IPS DF 6.9 (cell line): ENCODE data around the gene COL23A1.

Experiments
- DNase-seq: peaks from one replicate; pipeline ENCODE4 v3.0.0-alpha.2; 2013; ENCODE audit warnings: low read depth, low spot score
- H3K27ac ChIP-seq: one replicate; pipeline ENCODE4 v1.5.1; 2013; ENCODE audit warnings: low read length, control low read depth
- H3K27me3 ChIP-seq: 2 replicates; pipeline ENCODE4 v1.6.1; 2013; ENCODE audit warnings: mild to moderate bottlenecking, low read length; ENCODE audit not compliant: control insufficient read depth, insufficient read depth
- H3K36me3 ChIP-seq: 2 replicates; pipeline ENCODE4 v1.6.1; 2013; ENCODE audit warnings: low read length; ENCODE audit not compliant: control insufficient read depth, insufficient read depth
- H3K4me1 ChIP-seq: 2 replicates; pipeline ENCODE4 v1.6.1; 2013; ENCODE audit warnings: low read length; ENCODE audit not compliant: control insufficient read depth, insufficient read depth
- H3K4me3 ChIP-seq: 2 replicates; pipeline ENCODE4 v1.5.1; 2013; ENCODE audit warnings: mild to moderate bottlenecking, low read length
- H3K9me3 ChIP-seq: 2 replicates; pipeline ENCODE4 v1.6.1; 2013; ENCODE audit warnings: low read length, inconsistent platforms; ENCODE audit not compliant: control insufficient read depth, insufficient read depth
- whole genome bisulfite sequencing: extraction: QIAGEN DNeasy Blood & Tissue Kit; methylation state at CpG from one replicate; pipeline ENCODE4 v1.1.7; 2013; ENCODE audit warnings: mixed read lengths, missing lambda C conversion rate; ENCODE audit not compliant: insufficient read length, insufficient coverage; 5-methylcytosine and 5-hydroxymethylcytosine counted together

The COL23A1 gene

GRCh38 chr5:178238711-178239592, 351.2 kb downstream of the COL23A1 start:
- no peaks in the 10 kb centered on the region for H3K27me3 ChIP-seq
- no peak for DNase-seq
- no peaks in the 10 kb centered on the region for H3K9me3 ChIP-seq
- no peak overlapping the region for H3K27ac ChIP-seq
- WGBS: no CpG with 5 or more reads among the region's 17 CpGs
- no peaks in the 10 kb centered on the region for H3K36me3 ChIP-seq
- H3K4me3 ChIP-seq: no peak overlapping the region
- H3K4me1 ChIP-seq: 0 out of 2 replicates have a peak, but pooled peaks cover 3% of the 10 kb centered on the region

DNA sequence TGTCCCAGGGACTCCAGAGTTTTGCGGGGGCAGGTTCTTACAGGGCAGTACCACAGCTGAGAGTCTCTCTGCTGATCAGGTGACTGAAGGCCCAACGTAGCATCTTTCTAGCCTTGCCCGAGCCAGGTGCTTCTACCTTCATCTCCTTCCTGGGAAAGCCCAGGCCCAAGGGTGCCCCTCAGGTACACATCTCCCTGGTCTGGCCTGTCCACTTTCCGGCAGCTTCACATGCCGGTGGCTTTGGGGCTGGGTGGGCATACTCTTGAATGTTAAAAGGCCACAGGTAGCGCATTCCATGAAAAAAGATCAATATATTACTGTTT, 351.9 kb downstream of the COL23A1 start:
- Histone ChIP-seq H3K27me3 (no peaks in the 10 kb centered on the region), H3K9me3 (no peaks in the 10 kb centered on the region), H3K4me1 (0 out of 2 replicates have a peak, but pooled peaks cover 3% of the 10 kb centered on the region), H3K4me3 (no peak overlapping the region), H3K27ac (no peak overlapping the region), H3K36me3 (no peaks in the 10 kb centered on the region)
- no CpG with 5 or more reads among the region's 6 CpGs for WGBS
- DNase-seq: no peak

GRCh38 chr5:178237431-178238312, 352.5 kb downstream of the COL23A1 start:
- H3K27me3 ChIP-seq: no peaks in the 10 kb centered on the region
- H3K36me3 ChIP-seq: no peaks in the 10 kb centered on the region
- no peaks in the 10 kb centered on the region for H3K9me3 ChIP-seq
- 0 out of 2 replicates have a peak, but pooled peaks cover 3% of the 10 kb centered on the region for H3K4me1 ChIP-seq
- DNase-seq: no peak
- H3K27ac ChIP-seq: no peak overlapping the region
- no CpG with 5 or more reads among the region's 13 CpGs for WGBS
- H3K4me3 ChIP-seq: no peak overlapping the region

DNA sequence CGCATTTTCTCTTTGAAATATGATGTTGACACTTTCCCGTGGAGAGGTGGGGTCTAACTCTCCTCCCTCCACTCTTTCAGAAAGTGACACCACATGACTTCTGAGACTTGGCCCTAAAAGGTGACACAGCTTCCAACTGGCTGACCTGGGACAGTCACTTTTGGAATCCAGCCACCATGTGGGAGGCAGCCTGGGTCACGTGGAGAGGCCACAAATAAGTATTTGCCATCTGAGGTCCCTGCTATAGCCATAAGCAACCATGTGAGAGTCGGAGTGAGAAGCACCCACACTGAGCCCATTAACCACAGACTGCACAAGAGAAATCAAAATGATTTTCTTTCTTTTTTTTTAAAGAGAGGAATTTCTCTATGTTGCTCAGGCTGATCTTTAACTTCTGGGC, 353.5 kb downstream of the COL23A1 start:
- peaks cover 4% of the 10 kb centered on the region; the same call in 1 of the 2 replicates for H3K4me1 ChIP-seq

GRCh38 chr5:178236126-178236525, 354.1 kb downstream of the COL23A1 start:
- no peaks in the 10 kb centered on the region for H3K9me3 ChIP-seq
- no peak overlapping the region for H3K4me3 ChIP-seq
- no peak overlapping the region for H3K27ac ChIP-seq
- DNase-seq: no peak
- no peaks in the 10 kb centered on the region for H3K27me3 ChIP-seq
- H3K36me3 ChIP-seq: no peaks in the 10 kb centered on the region
- no CpG with 5 or more reads among the region's 9 CpGs for WGBS
- H3K4me1 ChIP-seq: peaks cover 5% of the 10 kb centered on the region; the same call in 1 of the 2 replicates

More for the DNA sequence above, 353.5 kb downstream of the COL23A1 start:
- no peak overlapping the region for H3K27ac ChIP-seq
- H3K4me3 ChIP-seq: no peak overlapping the region
- no peaks in the 10 kb centered on the region for H3K9me3 ChIP-seq
- WGBS: no CpG with 5 or more reads among the region's 4 CpGs
- H3K27me3 ChIP-seq: no peaks in the 10 kb centered on the region
- DNase-seq: no peak
- no peaks in the 10 kb centered on the region for H3K36me3 ChIP-seq

GRCh38 chr5:178235588-178235974, 354.6 kb downstream of the COL23A1 start:
- Histone ChIP-seq H3K9me3 (no peaks in the 10 kb centered on the region), H3K36me3 (no peaks in the 10 kb centered on the region), H3K4me1 (peaks cover 5% of the 10 kb centered on the region; the same call in 1 of the 2 replicates), H3K27me3 (no peaks in the 10 kb centered on the region), H3K27ac (no peak overlapping the region), H3K4me3 (no peak overlapping the region)
- no peak for DNase-seq
- no CpG with 5 or more reads among the region's 3 CpGs for WGBS

- Histone ChIP-seq H3K4me1 (peaks cover 5% of the 10 kb centered on the region; the same call in 1 of the 2 replicates), H3K36me3 (peaks cover under 1% of the 10 kb centered on the region; the same call in 1 of the 2 replicates), H3K9me3 (no peaks in the 10 kb centered on the region), H3K27me3 (no peaks in the 10 kb centered on the region), H3K4me3 (no peak overlapping the region), H3K27ac (no peak overlapping the region)
- no CpG with 5 or more reads among the region's 12 CpGs for WGBS
- peak; percentile 87 for DNase-seq
Measured at GRCh38 chr5:178234750-178235587, 355.2 kb downstream of the COL23A1 start.

- no peak for DNase-seq
- no peaks in the 10 kb centered on the region for H3K27me3 ChIP-seq
- WGBS: no CpG with 5 or more reads among the region's 7 CpGs
Measured at GRCh38 chr5:178234121-178234749, 356.0 kb downstream of the COL23A1 start.

DNA sequence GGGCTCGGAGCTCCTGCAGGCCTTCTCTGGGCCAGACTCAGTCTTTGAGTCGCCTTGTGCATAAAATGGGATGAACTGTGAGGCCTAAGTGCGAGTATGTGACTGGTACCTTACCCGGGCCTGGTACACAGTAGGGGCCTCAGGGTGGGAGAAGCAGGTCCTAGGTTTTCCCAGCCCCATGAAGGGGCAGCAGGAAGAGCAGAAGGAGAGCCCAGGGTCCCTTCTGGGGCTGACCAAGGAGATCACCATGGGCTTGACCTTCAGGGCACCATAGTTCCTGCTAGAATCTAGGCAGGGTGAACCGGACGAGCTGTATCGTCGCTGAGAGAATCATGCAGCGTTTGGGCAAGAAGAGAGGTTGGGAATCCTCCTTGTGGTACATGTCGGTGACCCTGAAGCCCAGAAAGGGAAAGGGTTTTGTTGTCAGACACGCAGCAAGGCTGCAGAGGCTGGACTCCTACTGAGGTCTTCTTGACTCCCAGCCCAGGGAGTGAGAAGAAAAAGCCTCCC, 357.2 kb downstream of the COL23A1 start:
- Histone ChIP-seq H3K27me3 (no peaks in the 10 kb centered on the region), H3K27ac (no peak overlapping the region)
- WGBS: no CpG with 5 or more reads among the region's 11 CpGs

More at GRCh38 chr5:178234121-178234749, 356.0 kb downstream of the COL23A1 start:
- Histone ChIP-seq H3K4me1 (peaks cover 5% of the 10 kb centered on the region; the same call in 1 of the 2 replicates), H3K27ac (no peak overlapping the region), H3K36me3 (peaks cover 3% of the 10 kb centered on the region), H3K4me3 (no peak overlapping the region), H3K9me3 (no peaks in the 10 kb centered on the region)

More for the DNA sequence above, 357.2 kb downstream of the COL23A1 start:
- Histone ChIP-seq H3K4me3 (peak overlapping the region; percentile 62; the same call in 1 of the 2 replicates), H3K36me3 (peaks cover 3% of the 10 kb centered on the region), H3K4me1 (peaks cover 3% of the 10 kb centered on the region; the same call in 1 of the 2 replicates), H3K9me3 (no peaks in the 10 kb centered on the region)
- no peak for DNase-seq
